ENCODE measurements around the gene DOCK8.

The DOCK8 gene

GRCh38 chr9:505741-506059 lies 291.0 kb downstream of the DOCK8 start:
- TF ChIP-seq CTCF (IDR thresholded peaks at IDR 0.05; ENCODE audit: low read depth, low read length): no peak
- H3K4me3 ChIP-seq (ENCODE audit: low read depth, low read length): no peak overlapping the region

DNA sequence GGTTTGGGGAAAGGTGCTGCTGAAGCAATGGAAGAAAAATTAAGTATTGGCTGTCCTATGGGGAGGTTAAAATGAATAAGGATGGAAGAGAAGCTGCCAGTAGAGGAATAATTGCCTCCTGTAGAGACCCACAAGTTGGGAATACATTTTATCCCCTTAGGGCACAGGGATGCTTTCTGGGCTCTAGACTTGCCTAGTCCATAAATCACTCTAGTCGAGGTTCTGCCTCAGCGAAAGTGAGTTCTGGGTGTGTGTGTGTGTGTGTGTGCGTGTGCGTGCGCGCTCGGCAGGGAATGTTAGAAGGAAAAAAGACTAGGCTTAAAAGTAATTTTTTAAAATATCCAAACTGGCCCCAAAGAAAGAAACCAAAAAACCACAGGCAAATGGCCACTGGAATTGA lies 291.6 kb downstream of the DOCK8 start:
- no peak for TF ChIP-seq CTCF (IDR thresholded peaks at IDR 0.05; ENCODE audit: low read depth, low read length)
- no peak overlapping the region for H3K4me3 ChIP-seq (ENCODE audit: low read depth, low read length)

- TF ChIP-seq CTCF (IDR thresholded peaks at IDR 0.05; ENCODE audit: low read depth, low read length): no peak
Observed at GRCh38 chr9:511861-512260, 297.2 kb downstream of the DOCK8 start.

GRCh38 chr9:512555-513272 lies 298.0 kb downstream of the DOCK8 start:
- TF ChIP-seq CTCF (IDR thresholded peaks at IDR 0.05; ENCODE audit: low read depth, low read length): no peak
- no peak overlapping the region for H3K4me3 ChIP-seq (ENCODE audit: low read depth, low read length)

More at GRCh38 chr9:511861-512260, 297.2 kb downstream of the DOCK8 start:
- H3K4me3 ChIP-seq (ENCODE audit: low read depth, low read length): no peak overlapping the region
